ENCODE data around the gene TMED4.

- no peak for TF ChIP-seq CTCF (IDR thresholded peaks at IDR 0.05; ENCODE audit: extremely low read depth in 1 of 2, insufficient read depth in 1 of 2, low read depth in 1 of 2, low read length in 2 of 2)
- no peak for TF ChIP-seq POLR2AphosphoS5 (IDR thresholded peaks at IDR 0.05; ENCODE audit: insufficient read depth, low read depth, low read length)
- TF ChIP-seq EZH2 (IDR thresholded peaks at IDR 0.05; ENCODE audit: borderline replicate concordance, low read depth, low read length, severe bottlenecking), result no peak
- TF ChIP-seq POLR2A (IDR thresholded peaks at IDR 0.05; ENCODE audit: low read depth, low read length), result no peak
- no peak for TF ChIP-seq JUN (IDR thresholded peaks at IDR 0.05; ENCODE audit: borderline replicate concordance, insufficient read depth, insufficient read length, low read depth)
- TF ChIP-seq MAX (IDR thresholded peaks at IDR 0.05; ENCODE audit: insufficient read depth, insufficient read length), result no peak
Observed at GRCh38 chr7:44563171-44563679, 18.8 kb downstream of the TMED4 start.
